ENCODE data around the gene OR10H1.
"Not testable (repeated sequence)": the region's sequence is repeated elsewhere in the genome, so short reads cannot be mapped to it uniquely, and the experiment has no call there.

OR10H1 gene

GRCh38 chr19:15825753-15826152 is 10.3 kb upstream of the OR10H1 start:
- no peak for TF ChIP-seq CTCF (conservative IDR thresholded peaks at IDR 0.05; ENCODE audit: low read depth, low read length)
- H3K4me3 ChIP-seq (ENCODE audit: low read depth, low read length), result no peak overlapping the region
- DNase-seq (ENCODE audit: low read depth), result no peak

- DNase-seq (ENCODE audit: low read depth), result no peak
- no peak overlapping the region for H3K4me3 ChIP-seq (ENCODE audit: low read depth, low read length)
Measured at GRCh38 chr19:15820646-15821045, 5.2 kb upstream of the OR10H1 start.

GRCh38 chr19:15813916-15814315 is 1.5 kb downstream of the OR10H1 start:
- no peak for TF ChIP-seq CTCF (conservative IDR thresholded peaks at IDR 0.05; ENCODE audit: low read depth, low read length)
- no peak for DNase-seq (ENCODE audit: low read depth)
- H3K4me3 ChIP-seq (ENCODE audit: low read depth, low read length), result no peak overlapping the region

More at GRCh38 chr19:15820646-15821045, 5.2 kb upstream of the OR10H1 start:
- no peak for TF ChIP-seq CTCF (conservative IDR thresholded peaks at IDR 0.05; ENCODE audit: low read depth, low read length)

- no peak for DNase-seq (ENCODE audit: low read depth)
- no peak overlapping the region for H3K4me3 ChIP-seq (ENCODE audit: low read depth, low read length)
- no peak for TF ChIP-seq CTCF (conservative IDR thresholded peaks at IDR 0.05; ENCODE audit: low read depth, low read length)
Measured at GRCh38 chr19:15812060-15812722, 3.3 kb downstream of the OR10H1 start.

GRCh38 chr19:15811476-15811875 is 4.0 kb downstream of the OR10H1 start:
- no peak for DNase-seq (ENCODE audit: low read depth)
- no peak overlapping the region for H3K4me3 ChIP-seq (ENCODE audit: low read depth, low read length)
- TF ChIP-seq CTCF (conservative IDR thresholded peaks at IDR 0.05; ENCODE audit: low read depth, low read length), result no peak

- no peak for DNase-seq (ENCODE audit: low read depth)
- H3K4me3 ChIP-seq (ENCODE audit: low read depth, low read length), result no peak overlapping the region
- no peak for TF ChIP-seq CTCF (conservative IDR thresholded peaks at IDR 0.05; ENCODE audit: low read depth, low read length)
Measured at GRCh38 chr19:15810335-15810734, 5.1 kb downstream of the OR10H1 start.

GRCh38 chr19:15794279-15794678 is 21.2 kb downstream of the OR10H1 start:
- DNase-seq (ENCODE audit: low read depth); H3K4me3 ChIP-seq (ENCODE audit: low read depth, low read length): not testable (repeated sequence)

All from choroid plexus epithelial cell (primary cell).